GM21423 (cell line): ENCODE data around the gene CISD1.
A peak's percentile ranks its signal among the peaks of the same experiment; 100 is the strongest.

Source experiments
- ATAC-seq: cut with Tn5 transposase; IDR thresholded peaks from one replicate; pipeline ENCODE4 v1.9.1; 2021; ENCODE audit warnings: mild to moderate bottlenecking, moderate library complexity; ENCODE audit not compliant: unreplicated experiment

The CISD1 gene

DNA sequence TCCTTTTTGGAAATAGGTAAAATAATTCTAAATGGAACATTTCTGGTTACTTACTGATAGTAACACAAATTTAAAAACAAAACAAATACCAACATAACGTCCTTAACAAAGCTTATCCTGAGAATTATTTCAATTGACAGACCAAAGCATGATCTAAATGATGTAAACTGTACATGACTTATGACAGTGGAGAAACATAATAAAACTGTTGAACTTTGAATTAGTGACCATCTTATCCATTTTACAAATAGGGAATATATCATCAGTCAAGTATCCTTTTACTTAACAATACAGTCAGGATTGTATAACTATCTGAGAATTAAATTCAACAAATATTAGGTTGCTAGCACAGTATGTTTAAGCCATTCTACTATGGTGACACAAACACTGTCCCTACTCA lies 3.7 kb upstream of the CISD1 start:
- ATAC-seq: no peak

DNA sequence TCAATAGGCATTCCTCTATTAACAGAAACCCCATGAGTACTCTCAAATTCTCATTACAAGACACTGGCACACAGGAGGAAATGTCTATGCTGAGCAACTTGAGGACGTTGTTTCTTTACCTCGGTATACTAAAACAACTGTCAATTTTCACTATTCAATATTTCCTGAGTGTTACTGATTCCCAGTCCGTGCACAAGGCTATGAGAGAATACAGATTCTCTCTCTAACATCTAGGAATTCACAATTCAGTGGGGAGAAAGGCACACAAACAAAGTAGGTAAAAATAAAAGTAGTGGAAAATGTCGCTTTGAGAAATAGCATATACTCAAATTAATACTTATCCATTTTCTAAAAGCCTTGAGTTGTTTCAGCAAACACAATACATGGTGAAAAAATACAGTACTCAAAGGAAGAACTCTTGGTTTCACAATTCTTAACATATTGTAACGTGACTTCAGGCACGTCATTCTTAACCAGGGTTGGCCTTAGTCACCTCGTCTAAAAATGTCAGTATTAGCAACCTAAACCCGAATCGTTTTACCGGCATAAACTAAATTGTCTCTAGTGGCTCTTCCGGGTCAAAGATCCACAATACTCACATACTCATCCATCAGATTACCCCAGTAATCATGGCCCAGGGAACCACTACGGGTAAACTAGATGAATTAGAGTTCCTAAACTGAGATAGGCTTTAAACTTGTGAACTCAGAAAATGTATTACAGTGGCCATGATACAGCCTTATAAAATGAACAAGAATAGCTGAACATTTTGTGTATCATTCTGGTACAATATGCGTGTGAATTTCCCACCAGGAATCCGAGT lies 2.7 kb upstream of the CISD1 start:
- ATAC-seq: peak; percentile 16

DNA sequence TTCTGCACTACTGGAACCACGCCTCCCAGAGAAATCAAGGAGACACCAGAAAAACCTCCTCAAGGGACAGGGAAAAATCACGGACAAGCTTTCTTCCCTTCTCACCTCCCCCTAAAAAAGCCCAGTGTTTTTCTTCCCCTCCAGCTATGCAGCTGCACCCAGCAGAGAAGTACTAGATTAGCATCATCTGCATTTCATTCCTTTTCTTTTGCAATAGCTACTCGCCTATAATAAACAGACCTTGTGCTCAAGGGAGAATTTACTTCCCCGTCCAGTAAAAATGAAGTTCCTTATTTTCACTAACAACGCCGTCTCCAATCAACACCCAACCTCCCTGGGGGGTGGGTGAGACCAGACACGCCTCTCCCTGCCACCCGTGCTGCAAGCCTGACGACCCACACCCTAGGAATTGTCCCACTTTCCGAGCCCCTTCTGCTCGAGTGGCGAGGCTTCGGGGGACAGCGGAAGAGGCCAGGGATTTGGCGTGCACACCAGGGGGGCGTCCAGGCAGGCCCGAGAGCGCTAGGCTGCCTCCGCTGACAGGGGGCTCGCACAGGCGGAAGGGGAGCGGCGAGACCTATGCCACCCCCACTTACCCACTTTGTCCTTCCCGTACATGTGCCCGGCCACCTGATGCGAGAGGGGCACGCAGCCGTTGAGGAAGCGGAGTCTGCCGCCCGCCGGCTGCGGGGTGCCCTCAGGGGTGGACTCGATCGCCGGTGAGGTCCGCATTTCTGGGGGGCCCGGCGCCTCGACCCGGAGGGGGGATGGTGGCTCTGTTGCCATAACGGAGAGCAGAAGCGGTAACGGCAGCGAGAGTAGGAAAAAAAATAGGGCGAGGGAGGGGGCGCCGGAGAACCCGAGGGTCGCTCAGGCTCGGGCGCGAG lies 1.9 kb upstream of the CISD1 start:
- ATAC-seq: peak; percentile 7

DNA sequence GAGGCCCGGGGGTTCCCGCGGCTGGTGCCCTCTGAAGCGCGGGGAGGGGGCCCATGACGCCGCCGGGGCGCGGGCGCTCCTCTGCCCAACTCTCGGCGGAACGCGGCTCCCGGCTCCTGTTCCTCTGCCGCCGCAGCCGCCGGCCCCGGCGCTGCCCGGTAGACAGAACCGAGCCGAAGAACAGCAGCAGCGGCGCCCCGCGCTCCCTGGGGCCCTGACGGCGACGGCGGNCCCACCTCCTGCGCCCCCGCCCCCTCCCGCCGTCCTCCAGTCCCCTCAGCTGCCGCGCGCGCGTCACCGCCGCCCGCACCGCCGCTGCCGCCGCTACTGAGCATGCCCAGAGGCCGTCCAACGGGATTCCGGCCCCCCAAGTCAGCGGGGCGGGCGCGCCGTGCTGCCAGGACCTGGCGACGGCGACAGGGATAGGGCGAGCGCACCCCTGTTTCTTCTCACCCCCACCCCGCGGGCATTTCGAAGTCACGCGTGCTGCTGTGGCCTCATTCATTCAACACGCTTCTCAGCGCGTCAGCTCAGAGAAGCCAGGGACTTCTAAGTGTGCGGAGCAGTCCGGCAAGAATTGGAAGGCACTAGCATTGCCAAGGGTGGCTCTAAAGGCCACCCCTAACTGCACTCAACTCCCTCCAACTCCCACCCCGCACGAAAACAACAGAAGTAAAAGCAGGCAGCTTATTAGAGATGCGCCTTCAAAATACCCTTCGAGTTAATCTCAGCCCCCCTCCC lies 1.1 kb upstream of the CISD1 start, which contains the start of gene IPMK:
IPMK (minus strand) TSS at position 182 of the 741 bp plus-strand sequence. CDS start 283 bp downstream, outside the sequence.
- peak; percentile 57 for ATAC-seq

DNA sequence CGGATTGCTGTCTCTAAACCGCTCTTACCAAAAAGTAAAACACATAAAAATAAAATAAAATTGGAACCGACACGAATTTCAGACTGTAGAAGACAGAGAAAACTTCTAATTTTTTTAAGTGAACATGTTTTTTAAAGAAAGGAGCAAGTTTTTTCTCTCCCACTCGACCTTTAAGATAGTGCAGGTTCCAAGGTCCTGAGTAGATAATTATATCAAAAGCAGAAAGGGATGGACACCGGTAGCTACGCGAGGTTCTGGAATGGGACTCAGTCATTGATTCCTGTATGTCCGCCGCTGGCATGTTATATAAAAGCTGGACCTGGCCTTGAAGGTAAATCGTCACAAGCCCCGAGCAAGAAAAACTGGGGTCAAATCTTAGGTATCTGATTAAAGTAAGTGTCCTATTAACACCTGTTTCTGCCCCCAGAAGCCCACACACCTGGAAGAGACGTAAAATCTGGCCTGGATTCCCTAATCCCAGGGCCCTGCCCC lies 462 bp upstream of the CISD1 start:
- ATAC-seq: peak; percentile 0

DNA sequence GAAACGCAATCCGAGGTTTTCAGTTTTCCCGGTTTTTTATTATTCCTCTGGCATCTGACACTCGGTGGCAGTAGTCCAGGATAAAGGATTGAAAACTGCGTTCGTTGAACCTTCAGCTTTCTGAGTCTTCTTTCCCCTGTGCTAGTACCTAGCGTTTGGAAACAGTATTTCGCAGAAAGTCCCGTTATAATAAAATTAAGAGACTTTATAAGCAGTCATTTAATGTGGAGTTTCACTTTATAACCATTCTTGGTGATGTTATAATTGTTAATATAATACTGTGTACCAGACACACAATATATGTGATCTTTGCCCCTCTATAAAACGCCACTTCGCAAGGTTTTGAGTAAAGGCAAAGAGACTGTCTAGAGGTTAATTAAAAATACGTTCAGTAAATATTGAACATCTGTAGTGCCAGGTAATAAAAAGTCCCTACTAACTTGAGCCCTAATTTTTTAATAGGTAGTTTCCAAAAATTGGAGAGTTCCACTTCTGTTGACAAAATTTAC lies 874 bp downstream of the CISD1 start:
- no peak for ATAC-seq

DNA sequence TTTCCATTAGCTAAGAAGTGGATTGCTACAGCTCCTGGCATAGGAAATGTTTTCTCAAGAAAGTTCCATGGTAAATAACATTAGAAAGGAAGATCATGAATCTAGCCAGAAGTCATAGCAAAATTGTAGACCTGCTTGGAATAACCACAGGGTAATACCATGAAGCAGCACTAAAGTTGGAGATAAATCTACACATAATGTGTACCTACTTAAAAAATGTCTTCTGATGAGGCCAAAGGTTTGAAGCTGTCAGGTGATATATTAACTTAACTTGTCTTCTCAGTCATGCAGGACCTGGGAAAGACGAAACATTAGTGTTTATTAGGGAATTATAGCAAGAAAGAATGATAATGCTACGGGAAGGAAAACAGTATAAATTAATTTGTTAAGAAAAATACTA lies 6.3 kb downstream of the CISD1 start:
- no peak for ATAC-seq

DNA sequence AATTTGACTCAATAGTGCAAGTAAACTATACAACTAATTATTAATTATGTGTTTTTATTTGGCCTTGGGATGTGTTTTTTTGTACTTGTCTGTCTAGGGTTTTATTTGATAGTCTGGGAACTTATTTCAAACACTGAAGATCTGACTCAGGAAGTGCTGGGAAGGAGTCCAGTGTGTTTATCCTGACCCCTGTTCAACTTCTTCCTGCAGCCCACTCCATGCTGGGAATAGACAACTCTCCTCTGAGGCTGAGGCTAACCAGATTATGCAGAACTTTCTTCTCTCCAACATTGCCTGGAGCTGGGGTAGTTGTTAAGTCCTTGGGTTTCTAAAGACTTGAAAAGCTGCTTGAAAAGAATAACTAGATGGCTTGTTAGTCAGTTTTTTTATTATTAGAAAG lies 6.9 kb downstream of the CISD1 start:
- ATAC-seq: no peak

DNA sequence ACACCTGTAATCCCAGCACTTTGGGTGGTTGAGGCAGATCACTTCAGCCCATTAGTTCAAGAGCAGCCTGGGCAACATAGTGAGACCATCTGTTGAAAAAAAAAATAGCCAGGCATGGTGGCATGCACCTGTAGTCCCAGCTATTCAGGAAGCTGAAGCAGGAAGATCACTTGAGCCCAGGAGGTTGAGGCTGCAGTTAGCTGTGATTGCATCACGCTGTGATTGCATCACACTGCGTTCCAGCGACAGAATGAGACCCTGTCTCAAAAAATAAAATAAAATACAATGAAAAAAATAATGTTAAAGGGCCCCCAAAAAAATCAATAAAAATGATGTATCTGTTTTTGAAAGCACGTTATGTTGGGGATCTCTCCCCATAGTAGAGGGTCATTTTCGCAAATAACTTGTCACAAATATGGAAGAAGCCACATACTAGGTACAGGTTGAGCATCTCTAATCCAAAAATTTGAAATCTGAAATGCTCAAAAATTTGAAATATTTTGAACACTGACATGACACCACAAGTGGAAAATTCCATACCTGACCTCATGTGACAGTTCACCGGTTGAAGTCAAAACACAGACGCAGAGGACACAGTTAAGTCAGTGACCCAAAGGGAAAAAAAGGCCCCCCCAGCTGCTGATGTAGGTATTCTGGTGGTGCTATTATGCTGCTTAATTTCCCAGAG lies 9.5 kb downstream of the CISD1 start:
- no peak for ATAC-seq

DNA sequence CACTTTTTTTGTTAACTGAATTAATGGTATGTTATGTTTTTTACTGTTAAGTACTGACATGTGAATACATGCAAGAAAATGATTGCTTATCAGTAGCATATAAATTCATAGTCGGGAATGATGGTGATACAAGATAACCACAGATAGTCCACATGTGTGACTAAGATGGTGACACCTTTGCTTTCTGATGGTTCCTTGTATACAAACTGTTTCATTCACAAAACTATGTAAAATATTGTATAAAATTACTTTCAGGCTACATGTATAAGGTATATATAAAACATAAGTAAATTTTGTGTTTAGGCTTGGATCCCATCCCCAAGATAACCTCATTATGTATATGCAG lies 10.0 kb downstream of the CISD1 start:
- ATAC-seq: no peak

DNA sequence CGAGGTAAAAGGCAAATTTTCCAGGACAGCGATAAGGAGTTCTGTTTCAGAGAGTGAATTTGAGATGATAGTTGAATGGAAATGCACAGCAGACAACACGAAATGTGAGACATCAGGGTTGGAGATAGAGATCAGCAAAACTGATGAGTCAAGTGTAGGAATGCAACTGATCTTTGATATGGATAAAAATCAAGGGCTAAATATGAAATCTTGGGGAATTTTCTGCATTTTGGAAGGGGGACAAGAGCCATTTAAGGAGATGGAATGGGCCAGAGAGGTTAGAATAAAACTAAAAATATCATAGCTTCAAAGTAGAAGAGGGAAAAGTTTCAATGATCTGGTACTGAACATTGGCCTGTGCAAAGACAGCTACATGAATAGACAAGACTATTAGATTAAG lies 11.5 kb downstream of the CISD1 start:
- no peak for ATAC-seq

DNA sequence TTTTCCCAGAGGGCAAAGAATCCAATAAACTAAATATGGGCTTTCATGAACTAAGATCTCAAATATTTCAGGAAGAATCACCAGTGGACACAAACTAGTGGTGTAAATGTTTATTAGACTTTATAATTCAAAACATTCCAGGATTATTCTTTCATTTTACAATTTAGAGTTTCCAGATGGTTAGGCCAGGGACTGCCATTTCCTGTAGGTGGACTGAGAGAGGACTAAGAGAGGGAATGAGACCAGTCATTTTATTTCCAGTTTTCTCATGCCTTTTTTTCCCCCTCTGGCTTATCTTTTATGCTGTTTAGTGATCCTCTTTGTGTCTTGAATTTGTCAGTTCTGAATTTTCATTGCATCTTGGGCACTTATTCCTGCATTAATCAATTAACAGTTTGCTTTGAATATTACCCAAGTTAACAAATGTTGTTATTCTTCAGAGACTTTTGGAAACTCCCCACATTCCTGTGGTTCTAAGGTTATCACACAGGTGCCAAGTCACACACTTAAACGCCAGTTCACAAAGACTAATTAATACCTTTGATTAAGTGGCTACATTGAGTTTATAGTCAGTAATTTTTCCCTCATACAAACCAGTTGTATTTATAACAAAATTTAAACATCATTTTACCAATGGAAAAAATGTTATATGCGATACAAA lies 12.3 kb downstream of the CISD1 start:
- ATAC-seq: no peak

DNA sequence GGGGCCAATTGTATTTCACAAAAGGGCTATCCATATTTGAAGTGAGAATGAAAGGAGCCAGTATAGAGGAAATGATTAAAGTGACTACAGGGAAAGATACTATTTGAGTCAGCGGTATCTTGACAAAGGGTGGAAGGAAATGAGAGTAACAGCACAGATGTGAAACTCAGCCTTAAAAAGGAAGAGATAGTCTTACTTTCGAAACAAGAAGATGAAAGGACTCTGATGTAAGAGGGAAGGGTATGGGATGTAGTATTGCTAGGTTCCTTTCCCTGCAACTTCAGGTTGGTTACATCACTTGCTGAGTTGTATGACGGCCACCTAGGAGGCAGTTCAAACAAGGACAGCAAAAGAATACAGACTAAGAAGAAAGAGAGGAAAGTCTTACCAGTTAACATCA lies 13.7 kb downstream of the CISD1 start:
- ATAC-seq: peak; percentile 99

DNA sequence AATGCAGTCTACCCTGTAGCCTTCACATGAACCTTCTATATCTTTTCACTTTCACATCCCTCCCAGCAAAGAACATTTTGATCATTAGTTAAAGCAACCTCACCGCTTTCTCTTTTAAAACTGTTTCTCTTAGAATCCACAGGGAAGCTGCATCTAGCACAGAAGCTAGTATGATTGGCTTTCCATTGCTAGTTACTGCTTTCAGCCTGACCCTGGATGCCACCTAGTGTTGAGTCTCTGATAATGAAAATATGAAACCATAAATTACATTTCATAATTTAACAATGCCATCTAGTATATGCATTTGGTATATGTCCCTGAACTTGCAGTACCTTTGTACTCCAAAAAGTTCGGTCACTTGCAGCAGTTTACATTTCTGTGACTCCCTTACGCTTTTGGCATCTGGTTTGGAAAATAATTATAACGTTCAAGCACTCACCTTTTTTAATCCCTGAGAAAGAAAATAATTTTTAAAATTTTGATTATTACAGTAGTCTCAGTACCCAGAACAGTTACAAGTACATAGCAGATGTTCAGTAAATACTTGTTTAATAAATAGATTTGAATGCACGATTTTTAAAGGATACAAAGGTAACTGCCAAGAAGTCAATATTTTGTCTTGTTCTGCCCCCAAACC lies 22.7 kb downstream of the CISD1 start:
- peak; percentile 87 for ATAC-seq

DNA sequence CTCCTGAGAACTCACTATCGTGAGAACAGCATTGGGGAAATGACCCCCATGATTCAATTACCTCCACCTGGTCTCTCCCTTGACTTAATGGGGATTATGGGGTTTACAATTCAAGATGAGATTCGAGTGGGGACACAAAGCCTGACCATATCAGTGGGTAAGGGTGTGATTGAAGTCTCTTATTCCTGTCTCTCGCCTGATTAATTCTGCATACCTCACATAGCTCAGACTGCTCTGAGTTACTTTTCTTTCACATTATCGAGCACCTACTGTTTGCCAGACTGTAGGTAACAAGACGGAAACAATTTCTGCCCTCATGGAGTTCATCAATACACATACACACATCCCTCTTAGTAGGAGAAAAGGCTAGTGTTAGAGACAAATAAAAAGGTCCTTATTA lies 25.0 kb downstream of the CISD1 start:
- no peak for ATAC-seq

DNA sequence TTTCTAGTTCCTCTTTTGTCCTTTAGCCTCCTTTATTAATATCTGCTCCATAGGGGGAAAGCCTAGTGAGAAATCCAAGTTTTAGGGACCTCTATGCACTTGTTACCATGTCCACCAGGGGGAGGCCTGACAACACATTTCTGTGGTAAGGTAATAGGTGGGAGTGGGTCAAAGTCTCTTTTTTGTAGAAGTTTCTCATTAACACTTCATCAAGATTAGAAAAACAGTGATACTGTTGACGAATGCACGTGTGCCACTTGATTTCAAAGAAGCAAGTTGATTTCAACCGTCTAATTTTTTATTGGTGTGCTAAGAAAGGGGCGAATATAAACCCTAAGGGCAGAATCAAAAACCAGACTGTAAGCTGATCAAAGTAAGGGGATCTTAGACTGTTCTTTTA lies 30.6 kb downstream of the CISD1 start:
- ATAC-seq: no peak

DNA sequence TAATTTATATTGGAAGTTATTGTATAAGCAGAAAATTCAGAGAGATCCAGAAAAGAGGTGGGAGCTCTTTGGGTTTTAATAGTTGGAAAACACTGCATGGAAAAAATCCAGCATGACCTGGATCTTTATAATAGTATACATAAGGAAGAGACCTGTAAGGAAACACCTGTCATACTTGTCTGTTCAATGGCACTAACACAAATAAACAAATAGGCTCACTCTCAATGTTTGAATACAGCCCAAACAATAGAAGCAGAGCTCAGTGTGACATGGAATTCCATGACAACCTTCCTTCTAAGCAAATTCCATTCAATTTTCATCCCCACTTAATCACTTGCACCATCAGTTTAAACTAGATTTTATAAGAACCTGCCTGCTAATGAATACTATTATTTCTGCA lies 31.7 kb downstream of the CISD1 start:
- ATAC-seq: no peak

DNA sequence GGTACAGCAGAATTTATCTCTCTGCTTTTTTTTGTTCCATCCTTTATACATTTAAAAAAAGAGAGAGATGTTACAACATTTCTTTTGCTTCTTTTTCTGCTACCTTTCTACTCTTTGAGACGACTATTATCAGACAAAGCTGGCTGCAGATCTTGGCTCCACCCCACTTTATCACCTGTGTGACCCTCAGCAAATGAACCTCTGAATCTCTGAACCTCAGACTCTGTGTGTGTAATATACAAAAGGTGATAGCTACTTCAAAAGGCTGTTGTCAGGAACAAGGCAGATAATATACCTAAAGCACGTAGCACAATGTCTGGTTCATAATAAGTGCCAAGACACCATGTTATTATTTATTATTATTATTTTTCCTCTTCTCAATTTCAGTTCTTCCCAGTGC lies 33.3 kb downstream of the CISD1 start:
- ATAC-seq: no peak

DNA sequence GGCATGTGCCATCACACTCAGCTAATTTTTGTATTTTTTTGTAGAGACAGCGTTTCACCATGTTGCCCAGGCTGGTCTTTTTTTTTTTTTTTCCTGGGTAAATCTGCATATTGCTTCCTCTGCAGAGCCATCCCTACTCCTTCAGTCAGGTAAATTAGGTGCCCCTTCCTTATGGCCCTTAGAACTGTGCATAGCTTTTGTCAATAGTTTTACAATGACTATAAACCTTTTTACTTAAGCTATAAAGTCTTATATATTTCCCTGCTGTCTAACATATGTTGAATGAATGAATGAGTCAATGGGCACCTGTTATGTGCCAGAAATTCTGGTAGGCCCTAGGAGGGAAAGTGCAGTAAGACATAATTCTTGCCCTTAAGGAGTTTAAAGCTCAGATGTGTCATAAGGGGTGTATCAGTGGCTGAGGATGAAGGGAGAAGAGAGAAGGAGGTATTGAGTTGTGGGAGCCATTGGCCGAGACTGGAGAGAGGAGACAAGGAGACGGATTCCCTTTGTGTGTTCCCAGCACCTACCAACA lies 35.2 kb downstream of the CISD1 start:
- no peak for ATAC-seq
